GM21447 (cell line): ENCODE results near the gene THOC1.
"Not testable (repeated sequence)": the region's sequence is repeated elsewhere in the genome, so short reads cannot be mapped to it uniquely, and the experiment has no call there.

Experiments
- ATAC-seq: cut with Tn5 transposase; IDR thresholded peaks from one replicate; pipeline ENCODE4 v1.9.1; 2021; ENCODE audit not compliant: unreplicated experiment

The THOC1 gene

GRCh38 chr18:267688-268552 lies at the start of gene THOC1:
THOC1 (minus strand) TSS chr18:268047; CDS start chr18:268019, 28 bp downstream.
- peak; percentile 89 for ATAC-seq

- ATAC-seq = no peak
Observed at GRCh38 chr18:317618-318017, 49.8 kb upstream of the THOC1 start.

- ATAC-seq = no peak
Observed at GRCh38 chr18:316393-316792, 48.5 kb upstream of the THOC1 start.

- no peak for ATAC-seq
Observed at GRCh38 chr18:313931-314330, 46.1 kb upstream of the THOC1 start.

GRCh38 chr18:312415-312814 lies 44.6 kb upstream of the THOC1 start:
- ATAC-seq = no peak

- no peak for ATAC-seq
Observed at GRCh38 chr18:310042-310441, 42.2 kb upstream of the THOC1 start.

GRCh38 chr18:308086-308485 lies 40.2 kb upstream of the THOC1 start:
- ATAC-seq = not testable (repeated sequence)

GRCh38 chr18:306608-307255 lies 38.9 kb upstream of the THOC1 start:
- ATAC-seq = no peak

GRCh38 chr18:305003-305501 lies 37.2 kb upstream of the THOC1 start:
- ATAC-seq = no peak

- no peak for ATAC-seq
Observed at GRCh38 chr18:303607-304006, 35.8 kb upstream of the THOC1 start.

- no peak for ATAC-seq
Observed at GRCh38 chr18:303011-303410, 35.2 kb upstream of the THOC1 start.

- ATAC-seq = no peak
Observed at GRCh38 chr18:302097-302496, 34.2 kb upstream of the THOC1 start.

GRCh38 chr18:297936-298335 lies 30.1 kb upstream of the THOC1 start:
- ATAC-seq = no peak

GRCh38 chr18:295756-296490 lies 28.1 kb upstream of the THOC1 start:
- ATAC-seq = no peak

- ATAC-seq = no peak
Observed at GRCh38 chr18:294566-294965, 26.7 kb upstream of the THOC1 start.

GRCh38 chr18:293536-293935 lies 25.7 kb upstream of the THOC1 start:
- no peak for ATAC-seq

- ATAC-seq = no peak
Observed at GRCh38 chr18:292271-292670, 24.4 kb upstream of the THOC1 start.

- not testable (repeated sequence) for ATAC-seq
Observed at GRCh38 chr18:289970-290369, 22.1 kb upstream of the THOC1 start.

GRCh38 chr18:289026-289425 lies 21.2 kb upstream of the THOC1 start:
- ATAC-seq = no peak

- ATAC-seq = no peak
Observed at GRCh38 chr18:286515-287310, 18.9 kb upstream of the THOC1 start.

- ATAC-seq = no peak
Observed at GRCh38 chr18:285817-286216, 18.0 kb upstream of the THOC1 start.
